Epithelial cell of esophagus (primary cell): ENCODE results near the gene RAB31.

Experiments used
- DNase-seq: peaks from one replicate; pipeline ENCODE4 v3.0.0; 2010; ENCODE audit warnings: low read depth
- H3K4me3 ChIP-seq: 2 replicates; pipeline ENCODE4 v1.5.1; 2011; ENCODE audit warnings: mild to moderate bottlenecking, low read length, control low read depth
- CTCF ChIP-seq: IDR thresholded peaks from 2 replicates; pipeline ENCODE4 v1.5.1; 2011; ENCODE audit warnings: low read depth, mild to moderate bottlenecking, low read length, control low read depth, inconsistent platforms; ENCODE audit not compliant: insufficient read depth; ENCODE audit errors: missing control alignments

The RAB31 gene

GRCh38 chr18:9788140-9788539 is 80.0 kb downstream of the RAB31 start:
- TF ChIP-seq CTCF: no peak
- no peak overlapping the region for H3K4me3 ChIP-seq
- no peak for DNase-seq

- H3K4me3 ChIP-seq: no peak overlapping the region
- TF ChIP-seq CTCF: no peak
- DNase-seq: no peak
Measured at GRCh38 chr18:9788860-9789259, 80.8 kb downstream of the RAB31 start.

DNA sequence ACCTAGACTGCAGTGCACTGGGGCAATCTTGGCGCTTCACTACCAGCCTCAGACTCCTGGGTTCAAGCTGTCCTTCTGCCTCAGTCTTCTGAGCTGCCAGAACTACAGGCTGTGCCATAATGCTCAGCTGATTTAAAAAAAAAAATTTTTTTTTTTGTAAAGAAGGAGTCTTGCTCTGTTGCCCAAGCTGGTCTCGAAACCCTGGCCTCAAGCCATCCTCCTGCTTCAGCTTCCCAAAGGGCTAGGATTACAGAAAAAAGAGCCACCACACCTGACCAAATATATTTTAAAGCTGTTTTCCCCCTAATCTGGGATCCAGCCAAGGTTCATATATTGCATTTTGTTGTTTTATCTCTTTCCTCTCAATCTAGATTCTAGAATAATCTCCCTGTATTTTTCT is 82.2 kb downstream of the RAB31 start:
- no peak for TF ChIP-seq CTCF
- DNase-seq: no peak
- H3K4me3 ChIP-seq: no peak overlapping the region

- no peak for TF ChIP-seq CTCF
- no peak for DNase-seq
- no peak overlapping the region for H3K4me3 ChIP-seq
Measured at GRCh38 chr18:9791991-9792390, 83.9 kb downstream of the RAB31 start.

DNA sequence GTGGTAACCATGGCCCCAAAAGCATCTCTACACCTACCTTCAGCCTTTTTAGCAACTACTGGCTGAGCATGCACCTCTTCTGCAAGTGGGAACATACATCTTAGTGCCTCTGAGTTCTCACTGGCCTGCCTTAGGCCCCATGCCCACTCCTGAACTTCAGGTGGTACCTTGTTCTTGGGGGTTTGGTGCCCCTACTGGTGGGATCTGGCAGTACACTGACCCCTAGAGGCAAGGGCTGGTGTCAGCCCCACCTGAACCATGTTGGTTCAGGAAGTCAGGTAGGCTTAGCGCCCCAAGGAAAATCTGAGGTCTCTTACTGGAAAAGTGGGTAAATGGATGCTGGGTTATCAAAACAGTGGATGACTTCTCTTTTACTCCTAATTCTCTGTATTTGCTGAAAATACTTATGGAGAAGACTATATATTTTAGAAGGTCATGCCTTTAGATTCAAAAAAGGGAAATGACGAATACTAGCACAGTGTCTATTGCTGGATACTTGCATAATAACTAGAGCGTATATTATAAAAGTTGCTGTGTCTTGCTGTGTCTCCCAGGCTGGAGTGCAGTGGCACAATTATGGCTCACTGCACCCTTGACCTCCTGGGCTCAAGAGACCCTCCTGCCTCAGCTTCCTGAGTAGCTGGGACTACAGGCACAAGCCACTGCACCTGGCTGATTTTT is 84.6 kb downstream of the RAB31 start:
- TF ChIP-seq CTCF: peak; percentile 39
- DNase-seq: no peak

GRCh38 chr18:9796011-9796410 is 87.9 kb downstream of the RAB31 start:
- no peak overlapping the region for H3K4me3 ChIP-seq
- no peak for DNase-seq
- no peak for TF ChIP-seq CTCF

More for the DNA sequence above, 84.6 kb downstream of the RAB31 start:
- H3K4me3 ChIP-seq: no peak overlapping the region

DNA sequence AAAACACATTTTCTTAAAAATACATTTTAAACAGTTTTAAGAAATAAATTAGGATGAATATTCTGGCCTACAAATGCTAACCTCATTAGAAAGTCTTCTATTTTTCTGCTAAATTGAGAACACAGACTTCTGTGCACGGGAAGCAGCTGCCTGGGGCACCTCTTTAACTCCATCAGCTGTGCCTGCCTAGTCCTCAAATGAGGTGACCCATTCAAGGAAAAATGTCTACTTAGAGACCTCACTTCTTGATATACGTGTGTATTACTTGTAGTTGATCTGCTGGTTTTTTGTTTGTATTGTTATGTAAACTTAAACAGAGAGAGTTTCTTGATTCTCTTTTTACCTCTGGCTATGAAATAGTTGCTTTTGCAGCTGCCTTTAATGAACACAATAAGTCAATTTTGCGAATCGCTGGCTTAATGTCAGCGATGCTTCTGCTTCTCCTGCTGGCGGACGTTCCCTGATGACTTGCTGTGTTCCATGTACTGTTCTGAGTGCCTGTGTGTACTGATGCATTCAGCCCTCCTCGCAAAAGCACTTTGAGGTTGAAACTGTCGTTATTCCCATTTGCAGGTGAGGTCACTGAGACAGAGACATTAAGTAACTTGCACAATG is 88.9 kb downstream of the RAB31 start:
- no peak for TF ChIP-seq CTCF
- DNase-seq: no peak
- no peak overlapping the region for H3K4me3 ChIP-seq
